Neural crest cell (in vitro differentiated cells): Measurements from ENCODE around the gene C2orf76. TPM values are rescaled to one million over a fixed set of nuclear protein-coding genes. Genes with fewer than 3 reads are reported as not detected.

Source experiments
- DNase-seq: peaks from one replicate; pipeline ENCODE4 v3.0.0; 2021; ENCODE audit warnings: low read depth, mixed read lengths, low spot score
- H3K27ac Mint-ChIP-seq: one replicate; pipeline ENCODE4 v1.8.0; 2021; ENCODE audit warnings: mild to moderate bottlenecking, mixed read lengths; ENCODE audit not compliant: unreplicated experiment
- H3K27me3 Mint-ChIP-seq: 2 replicates; pipeline ENCODE4 v1.8.0; 2021; ENCODE audit warnings: low read depth, mild to moderate bottlenecking, mixed read lengths
- H3K36me3 Mint-ChIP-seq: 2 replicates; pipeline ENCODE4 v1.8.0; 2021; ENCODE audit warnings: low read depth, mild to moderate bottlenecking, mixed read lengths
- H3K4me1 Mint-ChIP-seq: 2 replicates; pipeline ENCODE4 v1.8.0; 2021; ENCODE audit warnings: mixed read lengths
- H3K4me3 Mint-ChIP-seq: one replicate; pipeline ENCODE4 v1.8.0; 2021; ENCODE audit warnings: mild to moderate bottlenecking, mixed read lengths
- H3K9me3 Mint-ChIP-seq: 2 replicates; pipeline ENCODE4 v1.8.0; 2021; ENCODE audit warnings: mixed read lengths
- total RNA-seq: library from RNA; stranded (reverse); gene quantifications from 2 replicates; pipeline ENCODE4 v1.2.1, GENCODE V29; 2021
- TF ChIP-seq, protein P1 (sequence below): fragments of 200-600 bp; sonication (generic); conservative IDR thresholded peaks from 2 replicates; pipeline ENCODE4 v1.5.0; 2021; ENCODE audit warnings: antibody characterized with exemption, mild to moderate bottlenecking

C2orf76 gene
- total RNA-seq, 1 donor from 2014 or later, result 11.6 TPM

DNA sequence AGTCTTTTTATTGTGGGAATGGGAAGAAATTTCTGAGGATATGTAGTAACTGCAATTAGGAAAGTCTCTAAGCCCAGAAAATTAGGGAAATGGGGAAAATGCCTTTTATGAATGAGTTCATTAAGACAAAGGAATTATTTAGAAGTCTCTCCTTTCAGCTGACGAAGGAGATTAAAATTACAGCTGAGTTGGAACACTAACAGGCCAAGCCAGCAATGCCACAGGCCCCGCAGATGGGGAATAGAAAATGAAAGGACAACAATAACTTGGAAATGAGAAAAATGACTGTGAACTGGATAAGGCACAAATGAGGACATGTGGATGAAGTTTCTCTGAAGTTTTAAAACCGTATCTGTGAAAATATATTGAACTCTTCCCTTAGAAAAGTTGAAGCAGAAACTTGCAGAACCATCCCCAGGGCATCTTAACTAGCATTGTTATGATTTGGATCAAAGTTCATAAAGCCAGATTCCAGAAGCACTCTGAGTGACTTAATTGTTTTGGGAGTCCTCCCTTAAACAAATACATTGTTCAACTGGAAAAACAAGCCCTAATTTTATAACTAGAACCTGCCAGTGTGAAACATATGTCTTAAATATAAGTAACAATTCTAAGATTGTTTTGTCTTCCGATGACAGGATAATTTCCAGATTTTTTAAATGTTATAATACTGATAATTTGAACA is 51.3 kb downstream of the C2orf76 start:
- TF ChIP-seq, protein P1, sequence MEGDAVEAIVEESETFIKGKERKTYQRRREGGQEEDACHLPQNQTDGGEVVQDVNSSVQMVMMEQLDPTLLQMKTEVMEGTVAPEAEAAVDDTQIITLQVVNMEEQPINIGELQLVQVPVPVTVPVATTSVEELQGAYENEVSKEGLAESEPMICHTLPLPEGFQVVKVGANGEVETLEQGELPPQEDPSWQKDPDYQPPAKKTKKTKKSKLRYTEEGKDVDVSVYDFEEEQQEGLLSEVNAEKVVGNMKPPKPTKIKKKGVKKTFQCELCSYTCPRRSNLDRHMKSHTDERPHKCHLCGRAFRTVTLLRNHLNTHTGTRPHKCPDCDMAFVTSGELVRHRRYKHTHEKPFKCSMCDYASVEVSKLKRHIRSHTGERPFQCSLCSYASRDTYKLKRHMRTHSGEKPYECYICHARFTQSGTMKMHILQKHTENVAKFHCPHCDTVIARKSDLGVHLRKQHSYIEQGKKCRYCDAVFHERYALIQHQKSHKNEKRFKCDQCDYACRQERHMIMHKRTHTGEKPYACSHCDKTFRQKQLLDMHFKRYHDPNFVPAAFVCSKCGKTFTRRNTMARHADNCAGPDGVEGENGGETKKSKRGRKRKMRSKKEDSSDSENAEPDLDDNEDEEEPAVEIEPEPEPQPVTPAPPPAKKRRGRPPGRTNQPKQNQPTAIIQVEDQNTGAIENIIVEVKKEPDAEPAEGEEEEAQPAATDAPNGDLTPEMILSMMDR, result no peak
- H3K9me3 Mint-ChIP-seq, result peaks cover 6% of the 10 kb centered on the region
- no peak overlapping the region for H3K27ac Mint-ChIP-seq
- H3K27me3 Mint-ChIP-seq, result no peaks in the 10 kb centered on the region
- no peak overlapping the region for H3K4me3 Mint-ChIP-seq
- H3K36me3 Mint-ChIP-seq, result peaks cover 6% of the 10 kb centered on the region
- no peak for DNase-seq
- H3K4me1 Mint-ChIP-seq, result peaks cover 7% of the 10 kb centered on the region

DNA sequence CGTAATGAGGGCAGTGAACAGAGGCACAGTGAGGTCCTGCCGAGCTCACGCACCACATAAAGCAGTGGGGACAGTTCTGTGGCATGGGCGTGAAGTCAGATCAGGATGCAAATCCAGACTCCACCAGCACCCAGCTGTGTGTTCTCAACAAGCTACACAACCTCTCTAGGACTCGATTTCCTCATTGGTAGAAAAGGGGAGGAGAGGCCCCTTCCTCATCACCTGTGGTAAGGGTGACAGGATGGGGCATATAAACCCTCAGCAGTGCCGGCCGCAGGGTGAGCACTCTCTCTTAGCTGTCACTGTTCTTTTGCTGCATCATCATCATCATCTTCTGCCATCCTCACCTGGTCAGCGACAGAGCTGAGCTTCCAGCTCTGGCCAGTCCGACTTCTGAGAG is 54.8 kb downstream of the C2orf76 start:
- no peak for DNase-seq
- Mint-ChIP-seq H3K36me3 (peaks cover 6% of the 10 kb centered on the region), H3K4me1 (peaks cover 7% of the 10 kb centered on the region), H3K4me3 (no peak overlapping the region), H3K27ac (no peak overlapping the region), H3K9me3 (peaks cover 6% of the 10 kb centered on the region), H3K27me3 (no peaks in the 10 kb centered on the region)
- TF ChIP-seq, protein P1, result no peak

DNA sequence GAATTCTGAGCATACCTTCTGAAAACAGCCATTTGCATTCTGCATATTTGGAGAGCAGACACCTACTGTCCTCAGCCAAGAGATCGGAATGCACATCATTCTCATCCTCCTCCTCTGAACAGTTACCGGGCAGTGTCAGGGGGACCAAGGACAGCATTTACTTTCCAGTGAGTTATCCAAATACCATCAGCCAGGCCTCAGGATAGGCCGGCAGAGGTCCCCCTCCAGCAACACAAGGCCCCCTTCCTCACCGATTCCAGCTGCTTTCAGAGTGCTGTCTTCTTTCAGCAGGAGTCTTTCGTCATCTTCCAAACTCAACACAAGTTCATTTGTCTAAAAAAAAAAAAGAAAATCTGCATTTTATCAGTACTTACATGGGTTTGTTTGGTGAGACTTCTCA is 55.3 kb downstream of the C2orf76 start:
- H3K4me1 Mint-ChIP-seq, result peaks cover 7% of the 10 kb centered on the region
- DNase-seq, result no peak
- H3K27me3 Mint-ChIP-seq, result no peaks in the 10 kb centered on the region
- H3K4me3 Mint-ChIP-seq, result no peak overlapping the region
- H3K9me3 Mint-ChIP-seq, result peaks cover 6% of the 10 kb centered on the region
- TF ChIP-seq, protein P1, result no peak
- H3K27ac Mint-ChIP-seq, result no peak overlapping the region
- peaks cover 6% of the 10 kb centered on the region for H3K36me3 Mint-ChIP-seq

DNA sequence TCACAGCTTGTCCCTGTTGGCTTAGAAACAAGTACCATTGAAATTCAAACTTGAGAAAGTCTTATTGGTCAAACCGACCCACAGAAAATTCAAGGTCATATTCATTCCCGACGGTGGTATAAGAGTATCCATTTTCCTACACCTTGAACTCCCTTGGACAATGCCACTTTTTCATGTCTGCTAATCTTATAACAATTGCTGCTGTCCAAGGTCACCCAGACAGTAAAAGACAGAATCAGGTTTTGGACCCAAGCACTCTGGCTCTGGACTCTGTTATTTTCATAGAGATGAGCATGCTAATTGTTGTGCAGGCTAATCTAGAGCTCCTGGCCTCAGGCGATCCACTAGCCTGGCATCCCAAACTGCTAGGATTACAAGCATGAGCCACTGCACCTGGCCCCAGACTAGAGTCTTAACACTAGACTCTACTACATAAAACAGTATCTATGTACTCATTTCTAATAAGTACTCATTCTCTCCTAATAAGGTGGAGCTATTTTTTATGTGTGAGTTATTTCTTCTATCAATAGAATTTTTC is 57.8 kb downstream of the C2orf76 start:
- H3K4me1 Mint-ChIP-seq, result no peaks in the 10 kb centered on the region
- no peak overlapping the region for H3K4me3 Mint-ChIP-seq
- H3K9me3 Mint-ChIP-seq, result no peaks in the 10 kb centered on the region
- no peak overlapping the region for H3K27ac Mint-ChIP-seq
- no peak for DNase-seq
- H3K27me3 Mint-ChIP-seq, result no peaks in the 10 kb centered on the region
- no peaks in the 10 kb centered on the region for H3K36me3 Mint-ChIP-seq
- TF ChIP-seq, protein P1, result no peak

DNA sequence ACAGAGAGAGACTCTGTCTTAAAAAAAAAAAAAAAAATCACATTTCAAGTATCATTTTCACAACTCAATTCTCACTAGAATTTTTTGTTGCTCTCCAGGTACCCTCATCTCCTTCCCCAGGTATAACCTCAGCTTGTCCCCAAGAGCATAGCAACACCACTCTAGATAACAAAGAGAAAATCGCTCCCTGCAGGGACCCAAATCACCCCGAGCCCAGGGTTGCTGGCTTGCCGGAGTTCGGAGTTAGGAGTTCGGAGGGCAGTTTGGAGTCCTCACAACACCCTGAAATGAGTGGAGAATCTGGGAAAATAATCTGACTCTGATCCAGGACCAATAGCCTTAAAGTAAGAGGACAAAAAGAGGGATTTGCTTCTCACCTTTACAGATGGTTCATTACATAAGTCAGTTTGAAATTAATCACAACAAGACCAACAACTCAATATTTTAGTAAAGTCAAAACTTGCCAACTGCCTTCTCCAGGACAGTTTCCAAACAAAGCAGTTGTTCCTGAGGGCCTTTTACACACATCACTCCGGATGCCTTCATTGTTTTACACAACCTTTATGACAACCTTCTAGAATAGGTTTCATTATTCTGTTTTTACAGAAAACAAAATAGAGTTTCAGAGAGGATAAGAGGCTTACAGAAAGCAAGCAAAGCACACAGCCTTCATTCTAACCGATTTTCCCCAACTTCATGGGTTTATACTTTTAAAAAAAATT is 59.1 kb downstream of the C2orf76 start:
- H3K27me3 Mint-ChIP-seq, result no peaks in the 10 kb centered on the region
- TF ChIP-seq, protein P1, result no peak
- DNase-seq, result no peak
- H3K4me1 Mint-ChIP-seq, result no peaks in the 10 kb centered on the region
- no peaks in the 10 kb centered on the region for H3K36me3 Mint-ChIP-seq
- H3K27ac Mint-ChIP-seq, result no peak overlapping the region
- H3K4me3 Mint-ChIP-seq, result no peak overlapping the region
- no peaks in the 10 kb centered on the region for H3K9me3 Mint-ChIP-seq
